ENCODE data around the gene OBSCN.

Gene OBSCN

GRCh38 chr1:228329887-228330286 is 122.0 kb downstream of the OBSCN start:
- no peak for DNase-seq (ENCODE audit: low read depth)

DNA sequence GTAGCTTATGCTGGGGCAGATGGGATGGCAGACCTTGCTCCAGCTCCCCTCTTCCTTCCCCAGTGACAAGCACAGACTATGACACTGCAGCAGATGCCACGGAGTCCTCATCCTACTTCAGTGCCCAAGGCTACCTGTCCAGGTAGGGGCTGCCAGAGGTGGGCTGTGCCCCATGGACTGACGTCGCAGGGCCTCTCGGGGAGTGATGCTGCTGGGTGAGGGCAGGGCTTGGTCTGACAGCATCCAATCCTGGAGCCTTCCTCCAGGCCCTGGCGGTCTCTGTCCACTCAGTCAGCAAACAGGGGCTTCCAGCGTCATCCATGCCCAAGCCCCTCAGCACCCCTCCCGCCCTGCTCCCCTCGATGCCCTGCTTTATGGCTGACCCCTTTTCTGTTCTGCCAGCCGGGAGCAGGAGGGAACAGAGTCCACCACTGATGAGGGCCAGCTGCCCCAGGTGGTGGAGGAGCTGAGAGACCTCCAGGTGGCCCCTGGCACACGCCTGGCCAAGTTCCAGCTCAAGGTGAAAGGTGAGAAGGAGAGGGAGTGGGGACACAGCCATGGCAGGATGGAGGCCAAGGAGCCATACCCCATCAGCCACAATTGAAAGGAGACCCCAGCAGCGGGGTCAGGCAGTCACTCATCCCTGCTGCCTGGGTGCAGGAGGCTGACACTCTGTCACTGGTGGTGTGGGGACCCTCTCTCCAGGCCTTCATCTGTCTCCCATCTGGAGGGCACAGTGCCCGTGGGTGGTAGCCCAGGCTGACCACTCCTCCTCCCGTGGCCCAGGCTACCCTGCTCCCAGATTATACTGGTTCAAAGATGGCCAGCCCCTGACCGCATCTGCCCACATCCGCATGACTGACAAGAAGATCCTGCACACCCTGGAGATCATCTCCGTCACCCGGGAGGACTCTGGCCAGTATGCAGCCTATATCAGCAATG is 125.2 kb downstream of the OBSCN start:
- DNase-seq (ENCODE audit: low read depth): no peak

DNA sequence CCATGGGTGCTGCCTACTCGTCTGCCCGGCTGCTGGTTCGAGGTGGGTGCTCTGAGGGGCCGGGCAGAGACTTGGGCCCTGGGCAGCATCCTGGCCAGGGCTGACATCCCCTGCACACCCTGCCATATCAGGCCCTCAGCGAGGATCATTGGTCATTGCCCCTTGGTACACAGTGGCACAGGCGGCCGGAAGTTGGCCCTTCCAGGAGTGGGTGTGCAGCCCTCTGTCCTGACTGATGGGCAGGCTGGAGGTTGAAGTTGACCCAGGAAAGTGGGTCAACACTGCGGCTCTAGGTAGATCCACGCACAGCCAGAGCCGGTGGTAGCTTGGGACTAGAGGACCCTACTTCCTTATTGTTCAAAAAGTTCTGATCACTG is 125.9 kb downstream of the OBSCN start:
- DNase-seq (ENCODE audit: low read depth): no peak

- DNase-seq (ENCODE audit: low read depth): no peak
Observed at GRCh38 chr1:228334226-228334935, 126.5 kb downstream of the OBSCN start.

DNA sequence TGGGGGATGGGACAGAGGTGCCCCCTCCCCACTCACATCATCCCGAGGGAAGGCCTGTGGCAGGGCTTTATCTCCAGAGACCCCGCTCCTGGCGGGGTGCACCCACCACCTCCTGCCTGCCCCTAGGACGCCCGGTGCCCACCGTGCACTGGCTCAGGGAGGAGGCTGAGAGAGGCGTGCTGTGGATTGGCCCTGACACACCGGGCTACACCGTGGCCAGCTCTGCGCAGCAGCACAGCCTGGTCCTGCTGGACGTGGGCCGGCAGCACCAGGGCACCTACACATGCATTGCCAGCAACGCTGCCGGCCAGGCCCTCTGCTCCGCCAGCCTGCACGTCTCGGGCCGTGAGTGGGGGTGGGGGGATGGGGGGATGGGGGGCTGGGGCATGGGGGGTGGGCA is 127.1 kb downstream of the OBSCN start:
- no peak for DNase-seq (ENCODE audit: low read depth)

DNA sequence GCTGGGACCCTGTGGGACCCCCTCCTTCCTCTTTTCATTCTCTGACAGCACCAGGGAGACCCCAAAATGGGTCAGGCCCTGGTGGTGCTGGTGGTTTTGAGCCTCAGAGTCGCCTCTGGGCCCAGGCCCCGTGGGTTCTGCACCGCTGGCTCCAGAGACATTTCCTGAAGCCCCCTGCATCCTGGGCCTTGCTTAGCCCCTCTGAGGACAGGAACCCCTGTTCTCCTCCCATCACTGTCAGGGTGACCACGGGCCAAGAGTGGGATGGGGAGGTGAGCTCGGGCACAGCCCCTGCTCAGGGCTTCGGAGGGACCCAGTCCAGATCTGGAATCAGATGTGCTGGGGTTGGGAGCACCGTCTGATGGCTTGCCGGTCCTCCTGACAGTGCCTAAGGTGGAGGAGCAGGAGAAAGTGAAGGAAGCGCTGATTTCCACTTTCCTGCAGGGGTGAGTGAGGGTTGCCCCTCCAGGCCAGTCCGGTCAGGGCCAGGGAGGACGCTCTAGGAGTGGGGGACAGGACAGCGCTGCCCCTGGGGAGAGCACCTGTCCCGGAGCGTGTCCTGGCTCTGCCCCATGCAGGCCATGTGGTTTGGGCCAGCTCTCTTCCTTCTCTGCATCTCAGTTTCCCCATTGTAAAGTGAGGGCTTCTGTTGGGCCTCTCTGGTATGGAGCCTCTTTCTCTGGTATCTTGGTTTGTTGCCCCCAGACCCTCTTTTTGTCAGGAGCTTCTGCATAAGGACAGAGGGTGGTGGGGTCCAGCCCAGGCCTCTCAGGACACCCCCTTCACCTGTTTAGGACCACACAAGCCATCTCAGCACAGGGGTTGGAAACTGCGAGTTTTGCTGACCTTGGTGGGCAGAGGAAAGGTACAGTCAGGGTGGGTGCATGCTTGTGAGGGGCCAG is 127.8 kb downstream of the OBSCN start:
- DNase-seq (ENCODE audit: low read depth): no peak

GRCh38 chr1:228336308-228337030 is 128.6 kb downstream of the OBSCN start:
- no peak for DNase-seq (ENCODE audit: low read depth)

- DNase-seq (ENCODE audit: low read depth): no peak
Observed at GRCh38 chr1:228337031-228337564, 129.3 kb downstream of the OBSCN start.

DNA sequence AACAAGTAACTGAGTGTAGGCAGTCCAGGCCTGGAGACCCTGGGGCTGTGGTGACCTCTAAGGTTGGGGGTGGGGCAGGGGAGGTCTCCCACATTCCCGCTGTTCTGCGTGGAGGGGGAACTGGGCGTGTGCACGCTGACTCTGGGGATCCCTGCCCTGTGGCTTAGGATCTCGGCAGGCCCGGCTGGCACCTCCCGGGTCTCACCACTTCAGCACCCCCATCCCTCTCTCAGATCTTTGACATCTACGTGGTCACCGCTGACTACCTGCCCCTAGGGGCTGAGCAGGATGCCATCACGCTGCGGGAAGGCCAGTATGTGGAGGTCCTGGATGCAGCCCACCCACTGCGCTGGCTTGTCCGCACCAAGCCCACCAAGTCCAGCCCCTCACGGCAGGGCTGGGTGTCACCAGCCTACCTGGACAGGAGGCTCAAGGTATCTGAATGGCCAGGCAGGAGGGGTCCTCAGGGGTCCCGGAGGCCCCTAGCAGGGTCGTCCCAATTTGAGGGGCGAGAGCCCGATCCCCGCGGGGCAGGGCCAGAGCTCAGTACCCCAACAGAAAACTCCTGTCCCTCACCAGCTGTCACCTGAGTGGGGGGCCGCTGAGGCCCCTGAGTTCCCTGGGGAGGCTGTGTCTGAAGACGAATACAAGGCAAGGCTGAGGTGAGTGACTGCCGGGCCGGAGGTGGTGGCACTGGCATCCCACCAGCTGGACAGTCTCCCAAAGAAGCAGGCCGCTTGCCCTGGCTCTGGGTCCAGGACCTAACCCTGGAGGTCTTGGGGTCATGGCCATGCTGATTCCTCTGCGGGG is 130.1 kb downstream of the OBSCN start:
- DNase-seq (ENCODE audit: low read depth): no peak

DNA sequence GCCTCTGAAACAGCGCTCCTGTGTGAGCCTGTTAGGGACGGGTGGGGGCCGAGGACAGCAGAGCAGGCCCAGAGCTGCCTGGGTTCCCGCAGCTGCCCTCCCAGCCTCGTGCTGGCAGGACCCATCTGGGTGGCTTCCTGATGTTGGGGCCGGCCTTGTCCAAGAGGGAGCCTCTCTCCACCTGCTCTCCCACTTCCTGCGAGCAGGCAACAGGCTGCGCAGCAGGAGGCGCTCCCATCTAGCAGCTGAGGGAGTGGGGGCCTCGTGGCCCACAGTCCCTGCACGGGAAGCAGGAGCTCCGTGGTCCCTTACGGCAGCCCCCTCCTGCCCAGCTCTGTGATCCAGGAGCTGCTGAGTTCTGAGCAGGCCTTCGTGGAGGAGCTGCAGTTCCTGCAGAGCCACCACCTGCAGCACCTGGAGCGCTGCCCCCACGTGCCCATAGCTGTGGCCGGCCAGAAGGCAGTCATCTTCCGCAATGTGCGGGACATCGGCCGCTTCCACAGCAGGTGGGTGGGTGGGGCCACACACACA is 130.7 kb downstream of the OBSCN start:
- DNase-seq (ENCODE audit: low read depth): no peak

DNA sequence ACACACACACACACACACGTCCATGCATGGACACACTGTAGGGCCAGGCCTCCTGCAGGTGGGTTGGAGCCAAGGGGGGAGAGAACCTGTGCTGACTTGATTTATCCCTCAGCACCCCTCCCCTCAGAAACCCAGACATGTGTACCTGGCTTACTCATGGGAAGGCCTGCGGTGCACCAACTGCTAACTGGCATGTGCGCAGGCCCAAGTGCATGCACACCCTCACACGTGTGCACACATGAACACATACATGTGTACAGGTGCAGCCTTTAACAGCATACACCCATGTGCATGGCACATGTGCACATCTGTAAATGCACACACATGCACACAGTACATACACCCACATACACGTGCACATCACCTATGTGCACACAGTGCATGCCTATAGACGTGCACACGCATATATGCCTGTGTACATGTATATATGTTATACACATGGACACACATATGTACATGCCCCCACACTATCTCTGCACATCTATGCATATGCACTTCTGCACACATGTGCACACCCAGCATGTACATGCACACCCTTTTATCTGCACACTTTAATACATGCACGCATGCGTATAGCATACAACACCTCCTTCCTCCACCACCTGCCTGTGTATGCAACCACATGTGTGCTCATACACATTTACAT is 131.3 kb downstream of the OBSCN start:
- DNase-seq (ENCODE audit: low read depth): no peak

- no peak for DNase-seq (ENCODE audit: low read depth)
Observed at GRCh38 chr1:228339766-228340685, 132.2 kb downstream of the OBSCN start.

- no peak for DNase-seq (ENCODE audit: low read depth)
Observed at GRCh38 chr1:228340686-228341449, 133.0 kb downstream of the OBSCN start.

GRCh38 chr1:228341450-228341813 is 133.6 kb downstream of the OBSCN start:
- DNase-seq (ENCODE audit: low read depth): no peak

GRCh38 chr1:228341814-228342626 is 134.2 kb downstream of the OBSCN start:
- DNase-seq (ENCODE audit: low read depth): no peak

DNA sequence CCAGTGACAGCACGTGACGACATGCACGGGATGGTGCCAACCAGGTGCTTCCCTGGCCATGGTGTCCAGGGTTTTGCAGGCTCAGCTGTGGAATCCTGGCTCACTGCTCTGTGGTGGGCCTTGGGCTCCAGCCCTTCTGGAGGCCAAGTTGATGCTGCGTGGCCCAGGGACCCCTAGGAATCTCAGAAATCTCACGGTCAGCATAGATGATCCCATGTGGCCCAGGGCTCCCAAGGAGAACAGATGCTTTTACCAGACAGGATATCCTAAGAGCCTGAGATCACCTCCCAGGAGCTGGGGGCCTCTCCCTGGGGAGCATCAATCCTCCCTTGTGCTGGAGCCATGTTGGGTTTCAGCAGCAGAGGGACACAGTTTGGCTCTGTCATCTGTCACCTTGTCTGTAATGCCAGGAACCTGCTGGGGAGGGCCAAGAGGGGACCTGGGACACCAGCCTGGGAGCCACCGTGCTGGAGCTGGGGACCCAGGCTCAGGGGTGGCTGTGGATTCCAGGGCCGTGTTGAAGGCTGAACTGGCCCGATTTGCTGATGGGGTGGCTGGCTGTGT is 134.9 kb downstream of the OBSCN start:
- no peak for DNase-seq (ENCODE audit: low read depth)

DNA sequence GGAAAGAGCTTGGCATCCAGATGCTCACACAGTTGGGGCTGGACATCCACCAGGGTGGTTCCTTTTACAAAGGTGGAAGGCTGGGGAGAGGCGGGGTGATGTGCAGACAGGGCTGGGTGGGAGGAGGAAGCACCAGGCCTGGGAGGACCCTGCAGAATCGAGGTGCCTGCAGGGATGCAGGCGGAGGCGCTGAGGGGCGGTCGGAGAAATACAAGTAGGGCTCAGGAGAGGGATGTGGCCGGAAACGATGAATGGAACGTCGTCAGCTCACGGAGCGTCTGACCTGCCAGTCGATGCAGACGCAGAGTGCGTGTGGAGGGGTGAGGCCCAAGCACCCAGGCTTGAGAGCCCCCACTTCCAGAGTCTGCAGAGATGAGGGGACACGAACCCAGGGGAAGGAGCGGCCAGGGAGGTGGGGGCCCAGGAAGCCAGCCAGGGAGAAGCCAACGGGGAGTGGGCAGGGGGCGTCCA is 135.4 kb downstream of the OBSCN start:
- DNase-seq (ENCODE audit: low read depth): no peak
